Measurements from ENCODE around the gene COP1. TPM values are rescaled to one million over a fixed set of nuclear protein-coding genes. Genes with fewer than 3 reads are reported as not detected.

COP1 gene
- total and polyA plus RNA-seq, 2 of the 4 experiments (the other 2 are of a cell fraction) = 17.8 to 35.0 TPM

DNA sequence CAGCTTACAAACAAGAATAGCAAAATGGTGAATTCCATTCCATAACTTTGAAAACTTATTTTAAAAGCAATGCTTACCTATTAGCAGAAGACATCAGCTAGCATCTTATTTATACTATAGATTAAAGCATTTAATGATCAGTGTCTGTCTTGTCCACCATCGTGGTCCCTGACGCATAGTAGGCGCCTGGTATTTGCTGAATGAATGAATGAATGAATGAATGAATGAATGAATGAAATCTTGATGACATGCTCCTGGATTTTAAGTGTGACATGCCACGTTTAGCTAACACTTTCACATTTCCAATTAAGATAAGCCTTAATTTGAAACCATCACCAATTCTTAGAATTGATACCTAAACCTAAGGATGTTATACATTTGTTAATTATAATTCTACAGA, 39.9 kb downstream of the COP1 start:
- ChIA-PET POLR2A (ENCODE audit: unreplicated experiment) (no interaction called here), CTCF (no interaction called here)
- Histone ChIP-seq H2AK5ac (ENCODE audit: low read depth, low read length) (no peak overlapping the region), H3K79me1 (ENCODE audit: low read depth in 1 of 2, low read length in 2 of 2) (peaks cover 12 to 27% of the 10 kb centered on the region in 2 experiments; a peak in 3 of 4 replicates), H3K27me3 (ENCODE audit: control insufficient read depth, insufficient read depth, low read length) (no peaks in the 10 kb centered on the region), H3K9me3 (ENCODE audit: control insufficient read depth, insufficient read depth, low read length) (no peaks in the 10 kb centered on the region), H4K91ac (ENCODE audit: insufficient read depth, low read depth, low read length) (no peak overlapping the region), H3K4me3 (ENCODE audit: insufficient read depth, low read depth, low read length) (no peak overlapping the region), H2AFZ (replicated peaks; ENCODE audit: low read length, poor library complexity) (no peak overlapping the region), H3K23ac (ENCODE audit: low read depth, low read length) (no peak overlapping the region), H3K4ac (ENCODE audit: low read depth, low read length) (no peak overlapping the region), H3K14ac (replicated peaks; ENCODE audit: low read depth, low read length) (no peak overlapping the region), H3K56ac (ENCODE audit: extremely low read depth, insufficient read depth, low read length) (no peak overlapping the region), H4K8ac (ENCODE audit: low read depth in 2 of 2, low read length in 2 of 2) (no peak overlapping the region), H2AK9ac (replicated peaks; ENCODE audit: low read depth, low read length, poor library complexity) (no peak overlapping the region), H2BK20ac (ENCODE audit: low read depth, low read length) (no peak overlapping the region), H3K9ac (ENCODE audit: low read depth, low read length) (no peak overlapping the region), H2BK15ac (ENCODE audit: low read depth, low read length) (no peak overlapping the region), H4K5ac (ENCODE audit: low read depth, low read length) (no peak overlapping the region), H3K4me2 (ENCODE audit: low read depth, low read length) (no peak overlapping the region), H3K4me1 (ENCODE audit: control insufficient read depth, insufficient read depth, low read length) (no peaks in the 10 kb centered on the region), H3K27ac (ENCODE audit: insufficient read depth, low read length) (no peak overlapping the region), H2BK5ac (ENCODE audit: low read depth, low read length, poor library complexity, severe bottlenecking) (no peak overlapping the region), H2BK120ac (ENCODE audit: low read depth, low read length) (no peak overlapping the region), H3K9me1 (ENCODE audit: insufficient read depth, low read length) (peaks cover 3% of the 10 kb centered on the region; the same call in 1 of the 2 replicates), H3K36me3 (ENCODE audit: control insufficient read depth, insufficient read depth, low read length) (peaks cover 11% of the 10 kb centered on the region), H3K18ac (ENCODE audit: low read depth, low read length) (no peak overlapping the region), H4K20me1 (ENCODE audit: insufficient read depth, low read length) (no peaks in the 10 kb centered on the region)
- WGBS, 2 experiments (ENCODE audit: extremely low coverage in 2 of 2, insufficient read length in 1 of 2) = no CpG with 5 or more reads among the region's 4 CpGs
- no peak for DNase-seq
- dilution Hi-C loops (cut with HindIII; ENCODE audit: low sequenced_read_pairs, unreplicated experiment) (no loop called here), intact Hi-C loops (cut with micrococcal nuclease) (no loop called here), in situ Hi-C loops (cut with MboI; ENCODE audit: low sequenced_read_pairs) (no loop called here)
- TF ChIP-seq FOS (IDR thresholded peaks at IDR 0.05; ENCODE audit: low read depth, low read length) (no peak), MXI1 (IDR thresholded peaks at IDR 0.05; ENCODE audit: borderline replicate concordance, low read depth, low read length) (no peak), NFE2L2 (IDR thresholded peaks at IDR 0.05; ENCODE audit: low read depth, low read length) (no peak), CHD1 (IDR thresholded peaks at IDR 0.05; ENCODE audit: low read depth, low read length) (no peak), SMC3 (IDR thresholded peaks at IDR 0.05; ENCODE audit: low read depth, low read length) (no peak), POLR2A (IDR thresholded peaks at IDR 0.05; ENCODE audit: low read depth, low read length) (no peak), MAFK (IDR thresholded peaks at IDR 0.05; ENCODE audit: low read depth, low read length) (no peak)
- TF ChIP-seq, protein P1, sequence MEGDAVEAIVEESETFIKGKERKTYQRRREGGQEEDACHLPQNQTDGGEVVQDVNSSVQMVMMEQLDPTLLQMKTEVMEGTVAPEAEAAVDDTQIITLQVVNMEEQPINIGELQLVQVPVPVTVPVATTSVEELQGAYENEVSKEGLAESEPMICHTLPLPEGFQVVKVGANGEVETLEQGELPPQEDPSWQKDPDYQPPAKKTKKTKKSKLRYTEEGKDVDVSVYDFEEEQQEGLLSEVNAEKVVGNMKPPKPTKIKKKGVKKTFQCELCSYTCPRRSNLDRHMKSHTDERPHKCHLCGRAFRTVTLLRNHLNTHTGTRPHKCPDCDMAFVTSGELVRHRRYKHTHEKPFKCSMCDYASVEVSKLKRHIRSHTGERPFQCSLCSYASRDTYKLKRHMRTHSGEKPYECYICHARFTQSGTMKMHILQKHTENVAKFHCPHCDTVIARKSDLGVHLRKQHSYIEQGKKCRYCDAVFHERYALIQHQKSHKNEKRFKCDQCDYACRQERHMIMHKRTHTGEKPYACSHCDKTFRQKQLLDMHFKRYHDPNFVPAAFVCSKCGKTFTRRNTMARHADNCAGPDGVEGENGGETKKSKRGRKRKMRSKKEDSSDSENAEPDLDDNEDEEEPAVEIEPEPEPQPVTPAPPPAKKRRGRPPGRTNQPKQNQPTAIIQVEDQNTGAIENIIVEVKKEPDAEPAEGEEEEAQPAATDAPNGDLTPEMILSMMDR (conservative IDR thresholded peaks at IDR 0.05; ENCODE audit: low read depth, low read length) = no peak
- TF ChIP-seq, protein P2, sequence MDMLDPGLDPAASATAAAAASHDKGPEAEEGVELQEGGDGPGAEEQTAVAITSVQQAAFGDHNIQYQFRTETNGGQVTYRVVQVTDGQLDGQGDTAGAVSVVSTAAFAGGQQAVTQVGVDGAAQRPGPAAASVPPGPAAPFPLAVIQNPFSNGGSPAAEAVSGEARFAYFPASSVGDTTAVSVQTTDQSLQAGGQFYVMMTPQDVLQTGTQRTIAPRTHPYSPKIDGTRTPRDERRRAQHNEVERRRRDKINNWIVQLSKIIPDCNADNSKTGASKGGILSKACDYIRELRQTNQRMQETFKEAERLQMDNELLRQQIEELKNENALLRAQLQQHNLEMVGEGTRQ (IDR thresholded peaks at IDR 0.05; ENCODE audit: low read depth, low read length) = no peak
- BruUV-seq (replicated peaks) = no TSS peak
- ATAC-seq (ENCODE audit: low read depth) = no peak

Measured in IMR-90 (cell line).